HG03159 (cell line): ENCODE results near the gene RDH13.
"Not testable (repeated sequence)": the region's sequence is repeated elsewhere in the genome, so short reads cannot be mapped to it uniquely, and the experiment has no call there.

Experiments used
- ATAC-seq: cut with Tn5 transposase; IDR thresholded peaks from one replicate; pipeline ENCODE4 v1.9.1; 2021; ENCODE audit warnings: mild to moderate bottlenecking, moderate library complexity; ENCODE audit not compliant: unreplicated experiment

The RDH13 gene

DNA sequence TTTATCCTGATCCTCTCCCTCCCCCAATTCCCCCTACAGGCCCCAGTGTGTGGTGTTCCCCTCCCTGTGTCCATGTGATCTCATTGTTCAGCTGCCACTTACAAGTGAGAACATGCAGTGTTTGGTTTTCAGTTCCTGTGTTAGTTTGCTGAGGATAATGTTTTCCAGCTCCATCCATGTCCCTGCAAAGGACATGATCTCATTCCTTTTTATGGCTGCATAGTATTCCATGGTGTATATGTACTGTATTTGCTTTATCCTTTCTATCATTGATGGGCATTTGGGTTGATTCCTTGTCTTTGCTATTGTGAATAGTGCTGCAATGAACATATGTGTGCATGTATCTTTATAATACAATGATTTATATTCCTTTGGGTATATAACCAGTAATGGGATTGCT, 42.6 kb downstream of the RDH13 start:
- ATAC-seq: not testable (repeated sequence)

- ATAC-seq: no peak
These were observed 44.3 kb downstream of the RDH13 start for GRCh38 chr19:55018633-55019032.

GRCh38 chr19:55018216-55018615, 44.7 kb downstream of the RDH13 start:
- no peak for ATAC-seq

GRCh38 chr19:55016017-55016416, 46.9 kb downstream of the RDH13 start:
- no peak for ATAC-seq

DNA sequence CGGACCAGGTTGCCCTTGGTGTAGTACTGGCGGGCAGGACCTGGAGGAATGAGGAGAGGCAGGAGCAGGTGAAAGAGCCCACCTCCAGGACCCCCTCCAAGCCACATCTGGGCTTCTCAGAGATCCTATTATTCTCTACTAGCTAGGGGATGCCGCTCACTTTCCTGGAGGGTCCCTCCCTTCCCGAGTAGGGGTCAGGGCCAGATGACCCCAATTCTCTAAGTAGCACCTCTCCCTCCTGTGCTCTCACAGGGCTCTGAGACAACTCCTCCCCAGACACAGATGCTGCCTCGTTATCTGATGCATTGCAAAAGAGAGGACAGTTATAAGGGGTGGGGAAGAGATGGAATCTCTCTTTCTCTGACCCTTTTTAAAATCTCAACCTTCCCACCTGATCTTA, 47.8 kb downstream of the RDH13 start:
- no peak for ATAC-seq

- ATAC-seq: no peak
These were observed 48.2 kb downstream of the RDH13 start for GRCh38 chr19:55014714-55015113.

DNA sequence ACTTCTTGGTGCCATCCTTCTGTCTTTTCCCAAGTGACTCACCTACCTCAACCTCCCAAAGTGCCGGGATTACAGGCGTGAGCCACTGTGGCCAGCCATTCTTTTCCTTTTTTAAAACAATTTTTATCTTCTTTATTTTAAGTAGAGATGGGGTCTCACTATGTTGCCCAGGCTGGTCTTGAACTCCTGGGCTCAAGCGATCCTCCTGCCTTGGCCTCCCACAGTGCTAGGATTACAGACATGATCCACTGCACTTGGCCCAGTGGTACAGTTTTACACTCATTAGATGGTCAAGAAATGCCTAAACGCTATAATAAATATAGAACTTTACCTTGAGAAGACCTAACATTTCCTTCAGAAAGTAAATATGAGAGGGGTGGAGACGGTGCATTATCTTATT, 49.4 kb downstream of the RDH13 start:
- no peak for ATAC-seq

DNA sequence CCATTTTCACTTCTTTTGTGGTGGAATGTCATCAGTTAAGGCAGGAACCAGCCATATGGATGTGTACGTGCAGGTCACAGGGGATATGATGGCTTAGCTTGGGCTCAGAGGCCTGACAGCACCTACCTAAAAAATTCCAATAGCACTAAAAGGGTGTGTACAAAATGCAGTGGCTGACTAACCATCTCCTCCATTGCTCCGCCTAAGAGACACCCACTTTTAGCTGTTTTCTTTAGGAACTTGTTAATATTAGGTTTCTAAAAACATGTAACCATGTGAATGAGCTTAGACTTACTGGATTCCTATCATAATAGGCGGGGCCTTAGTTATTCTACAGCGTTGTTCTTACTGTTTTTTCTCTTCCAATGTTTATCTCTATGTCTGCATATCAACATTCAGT, 50.6 kb downstream of the RDH13 start:
- no peak for ATAC-seq

- not testable (repeated sequence) for ATAC-seq
These were observed 52.4 kb downstream of the RDH13 start for GRCh38 chr19:55010561-55010960.

DNA sequence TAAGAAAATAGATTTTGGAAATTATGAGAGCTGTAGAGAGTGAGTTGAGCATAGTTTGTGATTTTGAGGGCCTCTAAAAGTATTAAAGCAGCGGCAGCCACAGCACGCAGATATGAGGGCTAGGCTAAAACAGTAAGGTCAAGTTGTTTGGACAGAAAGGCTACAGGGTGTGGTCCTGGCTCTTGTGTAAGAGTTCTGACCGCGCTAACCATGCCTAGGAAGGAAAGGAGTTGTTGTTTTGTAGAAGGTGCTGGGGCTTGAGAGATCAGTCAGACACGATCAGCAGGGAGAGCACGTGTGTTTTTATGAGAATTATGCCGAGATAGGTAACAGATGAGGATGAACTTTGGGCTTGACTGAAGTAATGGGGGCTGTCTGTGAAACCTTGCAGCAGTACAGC, 54.2 kb downstream of the RDH13 start:
- ATAC-seq: not testable (repeated sequence)

GRCh38 chr19:55008189-55008588, 54.8 kb downstream of the RDH13 start:
- not testable (repeated sequence) for ATAC-seq

DNA sequence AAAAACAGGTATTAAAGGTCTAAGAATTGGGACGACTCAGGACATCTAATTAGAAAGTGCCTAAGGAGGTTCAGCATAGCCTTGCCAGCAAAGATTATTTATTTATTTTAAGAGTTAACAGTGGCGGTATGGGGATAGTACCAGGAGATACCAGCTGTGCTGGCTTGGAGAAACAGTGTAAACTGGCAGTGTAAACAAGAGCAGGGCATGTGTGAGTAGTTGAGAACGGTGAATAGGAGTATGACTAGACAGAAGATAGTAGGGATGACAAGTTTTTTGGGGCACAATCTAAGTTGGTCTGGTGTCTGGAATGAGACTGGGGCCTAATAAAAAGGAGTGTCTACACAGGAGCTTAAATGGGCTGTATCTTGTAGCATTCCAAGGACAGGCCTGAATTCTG, 55.4 kb downstream of the RDH13 start:
- not testable (repeated sequence) for ATAC-seq

- not testable (repeated sequence) for ATAC-seq
These were observed 56.2 kb downstream of the RDH13 start for GRCh38 chr19:55006795-55007194.

DNA sequence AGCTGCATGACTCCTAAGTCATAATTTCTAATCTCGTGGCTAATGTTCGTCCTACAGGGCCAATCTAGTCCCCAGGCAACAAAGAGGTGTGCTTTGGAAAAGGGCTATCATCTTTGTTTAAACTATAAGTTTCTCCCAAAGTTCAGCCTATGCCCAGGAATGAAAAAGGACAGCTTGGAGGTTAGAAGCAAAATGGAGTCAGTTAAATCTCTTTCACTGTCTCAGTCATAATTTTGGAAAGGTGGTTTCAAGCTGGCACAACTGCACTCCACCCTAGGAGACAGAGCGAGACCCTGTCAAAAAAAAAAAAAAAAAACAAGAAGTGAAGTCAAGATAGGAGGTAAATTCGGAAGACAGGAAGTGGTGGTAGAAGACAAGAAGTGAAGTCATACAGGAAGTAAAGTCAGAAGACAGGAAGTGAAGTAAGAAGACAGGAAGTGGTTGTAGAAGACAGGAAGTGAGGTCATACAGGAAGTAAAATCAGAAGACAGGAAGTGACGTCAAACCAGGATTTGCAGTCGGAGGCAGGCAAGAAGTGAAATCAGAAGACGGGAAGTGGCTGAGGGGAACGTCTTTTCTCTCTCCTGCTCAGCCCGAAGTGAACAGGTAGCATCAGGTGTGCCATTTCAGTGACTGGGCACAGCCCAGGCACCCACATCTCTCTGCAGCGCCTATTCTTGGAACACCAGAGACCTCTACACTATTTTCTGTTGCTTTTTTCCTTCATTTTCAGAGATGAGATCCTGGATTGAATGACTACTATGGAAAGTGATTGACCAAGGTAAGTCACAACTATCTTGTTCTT, 57.1 kb downstream of the RDH13 start:
- peak; percentile 74 for ATAC-seq

- ATAC-seq: no peak
These were observed 62.2 kb downstream of the RDH13 start for GRCh38 chr19:55000761-55001160.

GRCh38 chr19:54998751-54999239, 64.2 kb downstream of the RDH13 start:
- not testable (repeated sequence) for ATAC-seq

DNA sequence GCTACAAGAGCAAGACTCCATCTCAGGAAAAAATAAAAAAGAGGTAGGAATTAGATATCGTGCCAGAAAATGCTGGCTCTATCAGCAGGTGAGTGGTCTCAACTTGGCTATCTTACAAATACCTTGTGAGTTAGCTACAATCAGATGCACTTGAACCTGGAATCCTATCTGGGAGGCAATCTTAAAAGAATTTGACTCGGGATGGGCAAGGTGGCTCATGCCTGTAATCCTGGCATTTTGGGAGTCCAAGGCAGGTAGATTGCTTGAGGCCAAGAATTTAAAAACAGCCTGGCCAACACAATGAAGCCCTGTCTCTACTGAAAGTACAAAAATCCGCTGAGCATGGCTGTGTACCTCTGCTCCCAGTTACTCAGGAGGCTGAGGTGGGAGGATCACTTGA, 67.4 kb downstream of the RDH13 start:
- no peak for ATAC-seq
